MM.1S (cell line): ENCODE results near the gene SLC4A3.

Experiments used
- CTCF ChIP-seq: fragments of 300-600 bp; sonication (generic); IDR thresholded peaks from 2 replicates; pipeline ENCODE4 v1.5.1; 2016; ENCODE audit warnings: antibody characterized with exemption, low read length, mixed read lengths
- EZH2 ChIP-seq: fragments of 300-600 bp; sonication (generic); optimal IDR thresholded peaks from 2 replicates; pipeline ENCODE3; 2017; ENCODE audit warnings: low read depth, mild to moderate bottlenecking, antibody characterized with exemption, low read length, mixed read lengths

- TF ChIP-seq EZH2 (no peak), CTCF (no peak)
Measured at GRCh38 chr2:219658874-219659273, 31.4 kb downstream of the SLC4A3 start.
